Type B pancreatic cell (in vitro differentiated cells): ENCODE measurements around the gene GTF2IRD1. TPM values are rescaled to one million over a fixed set of nuclear protein-coding genes. Genes with fewer than 3 reads are reported as not detected.

Experiments used
- DNase-seq: peaks from one replicate; pipeline ENCODE4 v3.0.0; 2021; ENCODE audit warnings: mixed read lengths; ENCODE audit not compliant: unreplicated experiment; ENCODE audit errors: extremely low spot score
- H3K27ac Mint-ChIP-seq: 2 replicates; pipeline ENCODE4 v1.8.0; 2021; ENCODE audit warnings: mild to moderate bottlenecking, mixed read lengths
- H3K27me3 Mint-ChIP-seq: 2 replicates; pipeline ENCODE4 v1.8.0; 2021; ENCODE audit warnings: mixed read lengths
- H3K36me3 Mint-ChIP-seq: 2 replicates; pipeline ENCODE4 v1.8.0; 2021; ENCODE audit warnings: mixed read lengths
- H3K4me1 Mint-ChIP-seq: one replicate; pipeline ENCODE4 v1.8.0; 2021; ENCODE audit warnings: mixed read lengths; ENCODE audit not compliant: unreplicated experiment
- H3K4me3 Mint-ChIP-seq: 2 replicates; pipeline ENCODE4 v1.8.0; 2021; ENCODE audit warnings: mild to moderate bottlenecking, mixed read lengths
- H3K9me3 Mint-ChIP-seq: 2 replicates; pipeline ENCODE4 v1.8.0; 2021; ENCODE audit warnings: mixed read lengths
- total RNA-seq: library from RNA; stranded (reverse); gene quantifications from 2 replicates; pipeline ENCODE4 v1.2.1, GENCODE V29; 2021; ENCODE audit warnings: low replicate concordance
- TF ChIP-seq, protein P1 (sequence below): fragments of 200-600 bp; sonication (generic); conservative IDR thresholded peaks from 2 replicates; pipeline ENCODE4 v1.5.0; 2021; ENCODE audit warnings: antibody characterized with exemption, mild to moderate bottlenecking

The GTF2IRD1 gene
- total RNA-seq, 1 donor from 2014 or later: 47.9 TPM

DNA sequence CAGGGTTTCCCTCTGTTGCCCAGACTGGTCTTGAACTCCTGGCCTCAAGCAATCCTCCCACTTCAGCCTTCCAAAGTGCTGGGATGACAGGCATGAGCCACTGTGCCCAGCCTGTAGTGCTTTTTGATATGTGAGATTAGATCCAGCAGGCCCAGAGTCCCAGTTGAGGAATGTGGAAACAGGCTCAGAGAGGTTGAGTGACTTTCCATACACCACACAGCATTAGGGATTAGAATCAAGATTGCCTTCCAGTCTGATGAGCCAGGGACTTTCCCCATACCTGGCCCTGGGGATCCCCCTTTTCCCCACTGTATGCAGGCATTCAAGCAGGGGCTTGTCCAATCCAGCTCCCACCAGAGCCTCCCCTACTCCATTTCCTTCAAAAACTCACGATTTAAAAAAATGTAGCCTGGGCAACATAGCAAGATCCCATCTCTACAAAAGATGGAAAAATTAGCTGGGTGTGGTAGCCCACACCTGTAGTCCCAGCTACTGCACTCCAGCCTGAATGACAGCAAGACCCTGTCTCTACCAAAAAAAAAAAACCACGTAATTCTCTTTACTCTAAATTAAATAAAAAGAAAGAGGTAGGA, 128.8 kb downstream of the GTF2IRD1 start:
- H3K27ac Mint-ChIP-seq: no peak overlapping the region
- no peaks in the 10 kb centered on the region for H3K9me3 Mint-ChIP-seq
- no peak for DNase-seq
- no peaks in the 10 kb centered on the region for H3K27me3 Mint-ChIP-seq
- H3K4me3 Mint-ChIP-seq: no peak overlapping the region
- H3K36me3 Mint-ChIP-seq: peaks cover 7% of the 10 kb centered on the region
- TF ChIP-seq, protein P1, sequence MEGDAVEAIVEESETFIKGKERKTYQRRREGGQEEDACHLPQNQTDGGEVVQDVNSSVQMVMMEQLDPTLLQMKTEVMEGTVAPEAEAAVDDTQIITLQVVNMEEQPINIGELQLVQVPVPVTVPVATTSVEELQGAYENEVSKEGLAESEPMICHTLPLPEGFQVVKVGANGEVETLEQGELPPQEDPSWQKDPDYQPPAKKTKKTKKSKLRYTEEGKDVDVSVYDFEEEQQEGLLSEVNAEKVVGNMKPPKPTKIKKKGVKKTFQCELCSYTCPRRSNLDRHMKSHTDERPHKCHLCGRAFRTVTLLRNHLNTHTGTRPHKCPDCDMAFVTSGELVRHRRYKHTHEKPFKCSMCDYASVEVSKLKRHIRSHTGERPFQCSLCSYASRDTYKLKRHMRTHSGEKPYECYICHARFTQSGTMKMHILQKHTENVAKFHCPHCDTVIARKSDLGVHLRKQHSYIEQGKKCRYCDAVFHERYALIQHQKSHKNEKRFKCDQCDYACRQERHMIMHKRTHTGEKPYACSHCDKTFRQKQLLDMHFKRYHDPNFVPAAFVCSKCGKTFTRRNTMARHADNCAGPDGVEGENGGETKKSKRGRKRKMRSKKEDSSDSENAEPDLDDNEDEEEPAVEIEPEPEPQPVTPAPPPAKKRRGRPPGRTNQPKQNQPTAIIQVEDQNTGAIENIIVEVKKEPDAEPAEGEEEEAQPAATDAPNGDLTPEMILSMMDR: no peak
- H3K4me1 Mint-ChIP-seq: peaks cover 21% of the 10 kb centered on the region

DNA sequence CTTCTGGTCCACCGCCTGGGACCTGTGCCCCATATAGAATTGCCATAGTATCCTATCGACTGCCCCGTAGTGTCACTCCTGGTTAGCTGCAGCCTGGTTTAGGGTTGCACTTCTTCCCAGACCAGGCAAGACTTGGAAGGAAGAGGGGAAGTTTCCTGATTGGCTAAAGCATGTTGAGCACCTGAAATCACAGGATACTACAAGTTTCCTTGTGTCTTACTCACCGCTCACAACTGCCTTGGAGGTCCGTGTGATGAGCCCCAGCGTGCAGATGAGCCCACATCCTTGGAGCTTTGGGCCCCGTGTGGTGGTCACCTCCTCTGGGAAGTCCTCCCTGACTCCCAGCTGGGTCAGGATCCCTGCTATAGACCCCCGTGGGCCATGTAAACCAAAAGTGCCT, 129.9 kb downstream of the GTF2IRD1 start:
- Mint-ChIP-seq H3K4me1 (peaks cover 24% of the 10 kb centered on the region), H3K4me3 (no peak overlapping the region), H3K36me3 (peaks cover 7% of the 10 kb centered on the region), H3K27me3 (no peaks in the 10 kb centered on the region), H3K27ac (no peak overlapping the region), H3K9me3 (no peaks in the 10 kb centered on the region)
- DNase-seq: no peak
- TF ChIP-seq, protein P1: no peak

DNA sequence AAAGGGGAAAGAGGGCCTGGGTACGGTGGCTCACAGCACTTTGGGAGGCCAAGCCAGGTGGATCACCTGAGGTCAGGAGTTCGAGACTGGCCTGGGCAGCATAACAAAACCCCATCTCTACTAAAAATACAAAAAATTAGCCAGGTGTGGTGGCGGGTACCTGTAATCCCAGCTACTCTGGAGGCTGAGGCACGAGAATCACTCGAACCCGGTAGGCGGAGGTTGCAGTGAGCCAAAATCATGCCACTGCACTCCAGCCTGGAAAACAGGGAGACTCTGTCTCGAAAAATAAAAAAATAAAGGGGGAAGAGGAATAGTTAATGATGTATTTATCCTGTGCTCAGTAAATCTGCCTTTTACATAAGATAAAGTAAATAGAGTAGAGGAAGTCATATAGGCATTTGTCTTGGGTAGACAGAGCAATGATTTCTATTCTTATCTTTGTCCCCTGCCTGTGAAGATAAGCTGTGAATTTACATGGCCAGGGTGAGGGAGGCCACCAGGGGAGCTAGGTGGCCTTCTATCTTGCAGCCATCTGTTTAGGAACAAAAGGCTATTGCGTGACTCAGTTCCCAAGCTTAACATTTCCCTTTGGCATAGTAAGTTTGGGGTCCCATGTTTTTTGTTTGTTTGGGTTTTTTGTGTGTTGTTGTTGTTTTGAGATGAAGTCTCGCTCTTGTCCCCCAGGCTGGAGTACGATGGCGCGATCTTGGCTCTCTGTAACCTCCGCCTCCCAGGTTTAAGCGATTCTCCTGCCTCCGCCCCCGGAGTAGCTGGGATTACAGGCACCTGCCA, 130.7 kb downstream of the GTF2IRD1 start:
- TF ChIP-seq, protein P1: no peak
- H3K27me3 Mint-ChIP-seq: no peaks in the 10 kb centered on the region
- peaks cover 7% of the 10 kb centered on the region for H3K36me3 Mint-ChIP-seq
- peak overlapping the region; percentile 50 for H3K27ac Mint-ChIP-seq
- no peak overlapping the region for H3K4me3 Mint-ChIP-seq
- DNase-seq: no peak
- H3K9me3 Mint-ChIP-seq: no peaks in the 10 kb centered on the region
- peaks cover 24% of the 10 kb centered on the region for H3K4me1 Mint-ChIP-seq

DNA sequence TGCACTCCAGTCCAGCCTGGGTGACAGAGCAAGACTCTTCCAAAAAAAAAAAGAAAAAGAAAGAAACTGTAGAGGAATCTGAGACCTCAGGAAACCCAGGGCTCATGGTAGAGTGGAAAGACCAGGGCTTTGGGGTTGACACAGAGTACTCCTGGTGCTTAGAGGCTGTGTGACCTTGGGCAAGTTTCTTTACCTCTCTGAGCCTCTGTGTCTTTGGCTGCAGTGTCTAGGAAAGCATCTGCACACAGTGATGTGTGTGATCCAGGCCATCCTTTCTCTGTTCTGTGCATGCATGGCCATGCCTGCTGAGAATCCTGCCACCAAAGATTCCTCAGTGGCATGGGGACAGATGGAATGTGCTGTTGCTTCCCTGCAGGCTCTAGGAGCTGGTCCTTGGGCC, 132.1 kb downstream of the GTF2IRD1 start:
- peaks cover 4% of the 10 kb centered on the region for H3K36me3 Mint-ChIP-seq
- TF ChIP-seq, protein P1: no peak
- H3K27me3 Mint-ChIP-seq: no peaks in the 10 kb centered on the region
- no peaks in the 10 kb centered on the region for H3K9me3 Mint-ChIP-seq
- peak overlapping the region; percentile 51 for H3K27ac Mint-ChIP-seq
- no peak for DNase-seq
- peaks cover 15% of the 10 kb centered on the region for H3K4me1 Mint-ChIP-seq
- H3K4me3 Mint-ChIP-seq: no peak overlapping the region

DNA sequence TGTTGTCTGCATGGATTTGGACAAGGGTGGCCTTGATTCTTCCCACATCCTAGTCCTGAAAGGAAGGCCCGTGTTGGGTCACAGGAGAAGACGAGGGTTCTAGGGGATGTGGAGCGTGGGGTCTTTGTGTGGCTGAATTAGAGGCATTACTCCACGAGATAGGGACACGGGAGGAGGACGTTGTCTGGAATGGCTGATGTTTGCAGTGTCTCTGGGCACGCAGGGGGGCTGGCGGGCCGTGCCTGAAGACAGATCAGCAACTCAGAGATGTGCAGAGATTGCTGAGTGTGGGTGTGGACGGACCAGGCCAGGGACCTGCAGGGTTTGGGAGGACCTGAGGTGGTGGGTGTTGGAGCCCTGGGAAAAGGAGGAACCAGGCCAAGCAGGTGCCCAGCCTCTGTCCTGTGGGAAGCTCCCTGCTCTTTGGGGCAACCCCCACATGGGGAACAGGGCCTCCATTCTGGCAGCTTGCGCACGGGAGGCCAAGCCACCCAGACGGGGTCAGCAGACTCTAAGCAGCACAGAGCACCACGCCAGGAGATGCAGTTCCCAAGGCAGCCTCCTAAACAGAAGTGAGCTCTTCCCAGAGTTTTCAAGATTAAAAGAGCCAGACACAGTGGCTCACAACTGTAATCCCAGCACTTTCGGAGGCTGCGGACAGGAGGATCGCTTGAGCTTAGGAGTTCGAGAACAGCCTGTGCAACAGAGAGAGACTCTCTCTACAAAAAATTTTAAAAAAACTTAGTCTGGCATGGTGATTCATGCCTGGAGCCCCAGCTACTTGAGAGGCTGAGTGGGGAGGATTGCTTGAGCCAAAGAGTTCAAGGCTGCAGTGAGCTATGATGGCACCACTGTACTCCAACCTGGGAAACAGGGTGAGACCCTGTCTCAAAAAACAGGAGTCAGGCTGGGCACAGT, 132.8 kb downstream of the GTF2IRD1 start:
- peaks cover 4% of the 10 kb centered on the region for H3K36me3 Mint-ChIP-seq
- H3K4me3 Mint-ChIP-seq: no peak overlapping the region
- H3K4me1 Mint-ChIP-seq: peaks cover 15% of the 10 kb centered on the region
- DNase-seq: no peak
- H3K9me3 Mint-ChIP-seq: no peaks in the 10 kb centered on the region
- no peaks in the 10 kb centered on the region for H3K27me3 Mint-ChIP-seq
- TF ChIP-seq, protein P1: no peak
- peak overlapping the region; percentile 51 for H3K27ac Mint-ChIP-seq
